GM15510 (cell line): Measurements from ENCODE around the gene PCYT1A.

Source experiments
- POLR2A ChIP-seq: IDR thresholded peaks from 3 replicates; pipeline ENCODE4 v1.6.1; 2011; ENCODE audit warnings: borderline replicate concordance; ENCODE audit not compliant: insufficient read length; ENCODE audit errors: extremely low read depth

PCYT1A gene

DNA sequence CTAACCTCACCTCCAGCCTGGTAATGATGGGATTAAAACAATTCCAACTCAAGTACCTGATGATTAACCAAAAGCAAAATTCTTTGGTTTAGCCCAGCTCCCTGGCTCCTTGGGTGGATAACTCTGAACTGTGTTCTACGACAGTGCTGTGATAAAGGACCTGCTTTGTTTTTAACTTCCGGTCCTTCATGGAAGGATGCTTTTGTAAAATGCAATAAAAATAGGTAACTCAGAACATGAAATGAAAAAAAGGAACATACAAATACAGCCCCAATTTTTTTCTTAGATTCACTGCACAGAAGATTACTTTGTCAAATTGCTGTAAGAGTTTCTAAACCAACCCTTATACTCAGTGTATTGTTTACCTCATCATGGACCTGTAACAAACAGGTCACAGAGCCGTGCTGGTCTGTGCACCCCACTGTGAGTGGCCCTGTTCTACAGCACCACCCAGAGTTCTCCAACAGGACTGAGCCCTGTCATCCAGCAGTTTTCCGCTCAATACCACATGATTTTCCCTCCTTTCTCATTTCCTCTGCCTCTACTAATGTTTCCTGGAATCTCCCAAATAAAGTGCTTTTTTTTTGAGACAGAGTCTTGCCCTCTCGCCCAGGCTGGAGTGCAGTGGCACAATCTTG, 4.9 kb upstream of the PCYT1A start:
- TF ChIP-seq POLR2A: no peak

GRCh38 chr3:196288141-196288460, 575 bp upstream of the PCYT1A start:
- no peak for TF ChIP-seq POLR2A

GRCh38 chr3:196287090-196287439, 461 bp downstream of the PCYT1A start:
- TF ChIP-seq POLR2A: no peak

DNA sequence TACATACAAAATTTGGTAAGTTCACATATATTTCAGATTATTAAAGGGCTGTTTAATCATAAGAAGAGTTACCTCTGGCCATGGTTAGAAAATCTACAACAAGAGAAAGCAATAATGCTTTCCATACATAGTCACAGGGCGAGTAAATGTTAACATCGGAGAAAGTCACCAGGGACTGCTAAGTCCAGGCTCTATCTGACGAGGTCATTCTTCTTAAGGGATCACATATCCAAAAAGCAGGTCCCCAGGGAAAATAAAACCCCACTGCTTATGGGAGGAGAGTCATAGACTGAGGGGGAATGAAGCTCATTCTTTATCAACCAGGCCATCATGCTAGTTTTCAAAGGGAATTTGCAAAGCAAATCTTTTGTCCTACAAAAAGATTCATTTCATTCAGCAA, 3.1 kb downstream of the PCYT1A start:
- TF ChIP-seq POLR2A: no peak

DNA sequence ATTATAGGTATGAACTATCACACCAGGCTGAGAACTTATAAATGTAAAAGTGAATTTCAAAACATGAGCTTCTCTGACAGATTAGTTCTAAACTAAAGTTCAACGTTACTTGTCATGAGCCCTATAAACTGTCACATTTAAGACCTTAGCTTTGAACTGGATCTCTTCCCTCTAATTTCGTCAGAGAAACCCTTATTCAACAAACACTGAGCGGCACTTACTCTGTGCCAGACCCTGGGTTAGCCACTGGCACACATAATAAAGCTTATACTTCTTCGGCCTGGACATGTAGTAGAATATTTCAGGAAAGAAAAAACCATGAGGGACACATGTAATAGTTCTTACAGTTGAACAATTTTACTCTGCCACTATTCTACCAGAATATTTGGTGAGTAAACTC, 5.6 kb downstream of the PCYT1A start:
- no peak for TF ChIP-seq POLR2A

DNA sequence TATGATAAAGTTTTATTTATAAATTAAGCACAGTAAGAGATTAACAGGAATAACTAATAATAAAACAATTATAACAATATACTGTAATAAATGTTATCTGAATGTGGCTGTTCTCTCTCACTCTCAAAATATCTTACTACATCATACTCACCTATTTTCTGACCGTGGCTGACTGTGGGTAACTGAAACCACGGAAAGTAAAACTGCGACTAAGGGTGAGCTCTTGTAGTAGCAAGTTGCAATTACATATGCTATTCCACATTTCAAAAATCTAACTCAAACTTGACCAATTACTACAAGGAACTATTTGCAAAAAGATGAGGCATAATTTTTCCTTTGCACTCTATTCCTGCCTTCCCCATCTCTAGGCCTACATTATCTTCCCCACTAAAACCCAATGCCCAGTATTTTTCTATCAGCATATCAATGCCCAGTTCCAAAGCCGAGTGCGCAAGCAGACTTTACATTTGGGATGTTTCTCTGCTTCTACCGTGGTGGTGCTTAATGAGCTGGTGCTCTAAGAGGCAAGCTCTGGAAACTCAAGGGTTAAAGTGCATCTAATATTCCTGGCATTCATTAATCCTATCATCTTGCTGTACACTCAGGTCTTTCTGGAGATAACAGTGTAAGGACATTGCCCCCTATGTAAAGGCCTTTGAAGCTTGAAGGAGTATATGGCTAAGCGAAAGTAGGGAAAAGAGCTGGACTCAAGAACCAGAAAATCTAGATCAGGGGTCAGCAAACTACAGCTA, 6.7 kb downstream of the PCYT1A start:
- no peak for TF ChIP-seq POLR2A

DNA sequence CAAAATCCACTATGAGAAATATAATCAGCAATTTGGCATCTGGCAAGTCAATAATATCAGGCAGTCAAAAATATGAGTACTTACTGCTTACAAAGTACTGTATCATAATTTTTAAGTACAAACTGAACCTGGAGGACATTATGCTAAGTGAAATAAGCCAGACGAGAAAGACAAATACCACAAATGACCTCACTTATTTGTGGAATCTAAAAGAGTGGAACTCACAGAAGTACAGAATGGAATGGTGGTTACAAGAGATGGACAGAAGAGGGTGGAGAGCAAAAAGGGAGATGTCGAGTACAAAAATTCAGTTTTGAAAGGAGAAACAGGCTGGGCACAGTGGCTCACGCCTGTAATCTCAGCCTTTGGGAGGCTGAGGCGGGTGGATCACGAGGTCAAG, 12.4 kb downstream of the PCYT1A start:
- no peak for TF ChIP-seq POLR2A

- no peak for TF ChIP-seq POLR2A
Observed at GRCh38 chr3:196274585-196274984, 12.9 kb downstream of the PCYT1A start.

DNA sequence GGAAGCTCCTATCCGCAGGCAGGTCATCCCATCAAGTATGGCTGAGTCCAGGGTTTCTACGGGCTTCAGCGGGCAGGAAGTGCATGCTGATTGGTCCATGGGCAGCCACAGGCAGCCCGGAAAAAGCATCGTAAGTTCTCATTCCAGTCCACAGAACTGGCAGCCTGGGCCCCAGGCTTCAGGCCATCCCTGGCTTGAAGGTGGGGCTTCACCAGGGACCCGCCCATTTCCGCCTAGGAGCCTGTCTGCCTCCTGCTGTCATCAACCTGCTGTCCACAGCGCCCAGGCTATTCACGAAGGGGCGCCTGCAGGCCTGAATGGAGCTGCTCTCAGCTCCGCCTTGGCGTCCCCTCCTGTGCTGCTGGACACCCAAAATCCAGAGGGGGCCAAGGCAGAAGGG, 13.9 kb downstream of the PCYT1A start:
- no peak for TF ChIP-seq POLR2A

GRCh38 chr3:196272826-196273225, 14.7 kb downstream of the PCYT1A start:
- no peak for TF ChIP-seq POLR2A

GRCh38 chr3:196270499-196270898, 17.0 kb downstream of the PCYT1A start:
- TF ChIP-seq POLR2A: no peak

DNA sequence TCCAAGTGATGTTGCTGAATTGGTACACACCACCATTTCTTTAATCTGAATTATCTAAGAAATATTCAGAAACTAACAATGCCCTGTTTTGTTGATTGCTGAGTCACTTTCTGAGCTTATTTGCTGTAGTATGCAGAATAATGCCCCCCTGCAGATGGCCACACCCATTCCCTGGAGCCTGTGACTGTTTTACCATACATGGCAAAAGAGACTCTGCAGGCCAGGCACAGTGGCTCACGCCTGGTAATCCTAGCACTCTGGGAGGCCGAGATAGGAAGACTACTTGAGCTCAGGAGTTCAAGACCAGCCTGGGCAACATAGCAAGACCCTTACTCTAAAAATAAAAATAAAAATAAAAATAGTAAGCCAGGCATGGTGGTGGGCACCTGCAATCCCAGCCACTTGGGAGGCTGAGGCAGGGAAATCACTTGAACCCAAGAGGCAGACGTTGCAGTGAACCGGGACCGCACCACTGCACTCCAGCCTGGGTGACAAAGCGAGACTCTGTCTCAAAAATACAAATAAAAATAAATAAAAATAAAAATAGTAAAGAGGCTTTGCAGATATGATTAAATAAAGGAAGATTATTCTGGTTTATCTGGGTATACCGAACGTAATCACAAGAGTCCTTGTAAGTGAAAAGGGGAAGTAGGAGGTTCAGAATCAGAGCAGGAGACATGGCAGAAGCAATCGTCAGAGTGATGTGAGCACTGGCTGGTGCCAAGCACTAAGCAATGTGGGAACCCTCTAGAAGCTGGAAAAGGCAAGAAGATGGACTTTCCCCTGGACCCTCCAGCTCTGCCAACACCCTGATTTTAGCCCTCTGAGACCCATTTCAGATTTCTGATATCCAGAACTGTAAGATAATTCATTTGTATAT, 19.0 kb downstream of the PCYT1A start:
- no peak for TF ChIP-seq POLR2A

- no peak for TF ChIP-seq POLR2A
Observed at GRCh38 chr3:196263819-196264218, 23.7 kb downstream of the PCYT1A start.

DNA sequence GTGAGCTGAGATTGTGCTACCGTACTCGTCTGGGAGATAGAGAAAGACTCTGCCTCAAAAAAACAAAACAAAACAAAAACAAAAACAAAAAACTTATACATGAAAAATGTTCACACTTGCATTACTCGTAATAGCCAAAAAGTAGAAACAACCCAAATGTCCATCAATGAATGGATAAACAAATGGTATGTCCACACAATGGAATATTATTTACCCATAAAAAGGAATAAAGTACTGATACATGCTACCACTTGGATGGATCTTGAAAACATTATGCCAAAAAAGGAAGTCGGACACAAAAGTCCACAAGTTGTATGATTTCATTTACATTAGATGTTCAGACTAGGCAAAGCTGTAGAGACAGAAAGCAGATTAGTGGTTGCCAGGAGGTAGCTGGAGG, 26.7 kb downstream of the PCYT1A start:
- no peak for TF ChIP-seq POLR2A

GRCh38 chr3:196255776-196256175, 31.8 kb downstream of the PCYT1A start:
- TF ChIP-seq POLR2A: no peak
